COLO829 (cell line): Measurements from ENCODE around the gene ATP13A2.

Experiments
- DNase-seq: peaks from one replicate; pipeline ENCODE4 v3.0.0; 2012; ENCODE audit warnings: low spot score

ATP13A2 gene

GRCh38 chr1:17001760-17002523, 9.8 kb downstream of the ATP13A2 start:
- no peak for DNase-seq

DNA sequence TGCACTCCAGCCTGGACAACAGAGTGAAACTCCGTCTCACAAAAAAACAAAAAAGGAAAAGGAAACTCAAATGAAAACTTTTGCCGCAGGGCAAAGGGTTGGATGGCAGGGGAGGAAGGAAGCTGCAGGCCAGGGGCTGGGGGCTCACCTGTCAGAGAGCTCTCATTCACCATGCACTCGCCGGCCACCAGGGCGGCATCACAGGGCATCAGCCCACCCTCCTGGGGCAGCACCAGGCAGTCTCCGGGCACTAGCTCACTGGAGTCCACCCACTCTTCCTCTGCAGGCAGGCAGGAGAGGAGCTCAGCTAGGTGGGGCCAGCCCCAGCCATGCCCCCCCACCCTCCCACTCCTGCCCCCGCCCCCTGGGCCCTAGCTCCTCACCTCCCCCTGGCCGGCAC, 11.9 kb downstream of the ATP13A2 start:
- DNase-seq = no peak

- DNase-seq = no peak
Measured at GRCh38 chr1:16998589-16998988, 13.1 kb downstream of the ATP13A2 start.

DNA sequence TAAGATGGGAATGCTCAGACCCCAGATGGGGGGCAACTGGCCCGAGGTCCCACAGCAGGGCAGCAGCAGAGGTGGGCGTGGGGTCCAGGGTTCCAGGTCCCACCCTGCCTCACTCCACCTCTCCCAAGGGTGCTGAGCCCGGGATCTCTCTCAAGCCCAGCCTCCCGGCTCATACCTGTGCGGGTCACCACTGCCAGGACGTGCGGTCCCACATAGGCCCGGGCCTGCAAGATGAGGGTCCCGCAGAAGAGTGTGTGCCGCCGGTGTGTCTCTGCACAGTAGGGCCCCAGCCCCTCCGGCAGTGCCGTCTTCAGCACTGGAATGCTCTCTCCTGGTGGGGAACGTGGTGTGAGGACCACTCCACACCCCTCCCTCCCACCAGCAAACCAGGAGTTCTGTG, 14.9 kb downstream of the ATP13A2 start:
- no peak for DNase-seq

- no peak for DNase-seq
Measured at GRCh38 chr1:16993521-16994038, 18.1 kb downstream of the ATP13A2 start.

GRCh38 chr1:16992675-16993074, 19.1 kb downstream of the ATP13A2 start:
- DNase-seq = no peak

DNA sequence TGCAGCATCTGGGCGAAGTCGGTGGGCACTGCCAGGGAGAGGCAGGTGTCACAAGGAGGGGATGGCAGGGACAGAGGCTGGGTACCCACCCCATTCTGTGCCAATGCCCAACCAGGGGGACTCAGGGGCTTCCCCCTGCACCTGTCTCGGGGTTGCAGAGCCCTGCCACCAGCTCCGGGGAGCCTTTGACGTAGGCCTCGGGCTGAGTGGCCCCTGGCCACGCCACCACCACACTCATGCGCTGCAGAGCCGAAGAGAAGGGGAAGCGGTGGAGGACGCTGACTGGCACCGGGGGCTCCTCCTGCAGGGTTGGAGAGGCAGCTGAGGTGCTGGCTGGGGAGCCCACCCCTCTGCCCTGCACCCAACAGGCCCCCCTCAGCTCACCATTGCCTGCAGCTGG, 19.6 kb downstream of the ATP13A2 start:
- no peak for DNase-seq

DNA sequence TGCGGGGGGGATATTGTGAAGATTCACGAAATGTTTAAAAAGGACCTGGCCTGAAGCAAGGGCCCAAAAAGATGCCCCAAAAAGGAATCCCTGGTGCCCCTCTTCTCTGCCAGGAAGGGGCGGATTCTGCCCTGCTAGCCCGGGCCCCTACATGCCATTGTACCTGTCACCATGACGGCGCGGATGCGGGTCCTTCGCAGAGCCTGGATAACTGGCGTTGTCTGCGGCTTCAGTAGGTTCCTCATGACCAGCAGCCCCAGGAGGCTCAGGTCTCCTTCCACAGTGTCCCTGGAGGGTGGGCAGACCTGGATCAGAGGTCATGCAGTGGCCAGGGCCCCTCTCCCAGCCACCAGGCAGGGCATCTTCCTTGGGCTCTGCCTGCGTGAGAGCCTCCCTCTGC, 20.2 kb downstream of the ATP13A2 start:
- DNase-seq = no peak

DNA sequence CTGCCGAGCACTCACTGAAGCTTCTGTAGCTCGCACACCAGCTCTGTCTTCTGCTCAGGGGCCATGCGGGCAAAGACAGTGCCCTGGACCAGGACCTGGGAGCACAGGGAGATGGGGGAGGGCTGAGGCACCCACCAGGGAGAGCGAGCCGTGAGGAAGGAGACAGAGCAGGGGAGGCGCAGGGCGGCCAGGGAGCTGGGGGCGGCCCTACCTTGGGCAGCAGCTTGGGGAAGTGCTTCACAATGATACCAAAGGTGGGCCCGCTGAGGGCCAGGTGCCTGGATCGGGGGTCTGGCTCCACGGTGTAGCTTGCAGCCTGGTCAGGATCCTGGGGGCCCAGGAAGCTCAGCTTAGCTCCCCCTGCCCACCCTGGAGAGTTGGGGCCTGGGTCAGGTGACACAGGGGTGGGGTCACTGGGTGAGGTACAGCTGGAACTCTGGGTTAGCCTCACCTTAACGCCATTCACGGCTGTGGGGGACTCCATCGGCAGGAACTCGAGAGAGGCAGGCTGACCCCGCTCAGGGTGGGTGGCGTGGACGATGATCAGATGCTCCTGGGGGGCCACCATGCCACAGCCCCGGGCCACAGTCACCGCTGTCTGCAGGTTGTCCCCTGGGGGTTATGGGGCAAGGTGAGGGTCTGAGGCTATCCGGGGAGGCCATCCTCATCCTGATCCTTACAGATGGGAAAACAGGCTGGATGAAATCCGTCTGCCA, 21.9 kb downstream of the ATP13A2 start:
- no peak for DNase-seq

DNA sequence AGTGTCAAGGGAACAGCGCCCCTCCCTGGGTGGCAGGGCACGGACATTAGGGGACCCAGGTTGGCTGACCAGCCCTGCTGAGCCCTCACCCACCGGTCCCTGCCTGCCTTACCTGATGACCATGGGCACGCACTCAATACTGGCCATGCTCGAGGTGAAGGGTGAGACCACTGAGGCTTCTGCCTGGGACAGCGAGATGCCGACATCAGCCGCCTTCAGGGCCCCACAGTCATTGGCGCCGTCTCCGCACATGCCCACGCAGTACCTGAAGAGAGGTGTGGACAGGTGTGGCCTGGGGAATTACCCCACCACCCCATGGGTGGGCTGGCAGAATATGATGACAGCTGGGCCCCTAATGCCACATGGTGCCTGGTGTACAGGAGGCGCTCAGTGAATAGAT, 23.5 kb downstream of the ATP13A2 start:
- no peak for DNase-seq

DNA sequence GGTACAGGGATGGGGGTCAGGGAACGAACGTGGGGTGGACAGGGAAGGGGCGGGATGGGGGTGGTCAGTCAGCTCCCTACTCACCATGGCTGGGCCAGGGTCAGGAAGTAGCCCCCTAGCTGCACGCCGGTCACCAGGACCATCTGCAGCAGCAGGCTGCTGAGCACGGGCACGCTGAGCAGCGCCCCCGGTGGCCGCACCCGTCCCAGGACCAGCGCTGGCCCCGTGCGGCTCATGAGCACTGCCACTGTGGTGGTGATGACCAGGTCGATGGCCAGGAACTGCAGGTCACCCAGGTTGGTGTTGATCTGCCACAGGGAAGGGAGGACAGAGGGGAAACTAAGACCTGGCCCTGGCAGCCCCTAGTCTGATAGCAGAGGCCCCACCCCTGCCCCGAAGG, 24.8 kb downstream of the ATP13A2 start:
- no peak for DNase-seq

DNA sequence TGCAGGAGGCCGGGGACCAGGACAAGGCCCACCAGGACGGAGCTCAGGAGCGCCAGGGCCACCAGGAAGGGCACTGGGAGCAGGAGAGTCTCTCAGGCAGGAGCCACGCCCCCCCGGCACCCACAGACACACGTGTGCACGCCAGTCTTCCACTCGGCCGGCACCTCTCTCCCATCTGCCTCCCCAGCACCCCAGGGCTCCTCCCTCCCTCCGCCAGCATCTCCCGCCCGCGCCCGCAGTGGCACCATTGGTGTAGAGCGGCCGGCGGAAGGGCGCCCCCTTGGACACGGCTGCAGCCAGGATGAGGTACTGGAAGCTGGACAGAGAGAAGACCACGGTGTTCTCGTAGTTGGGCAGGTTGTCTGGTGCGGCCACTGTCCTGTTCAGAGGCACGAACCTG, 25.2 kb downstream of the ATP13A2 start:
- DNase-seq = no peak

GRCh38 chr1:16986113-16986512, 25.6 kb downstream of the ATP13A2 start:
- no peak for DNase-seq

DNA sequence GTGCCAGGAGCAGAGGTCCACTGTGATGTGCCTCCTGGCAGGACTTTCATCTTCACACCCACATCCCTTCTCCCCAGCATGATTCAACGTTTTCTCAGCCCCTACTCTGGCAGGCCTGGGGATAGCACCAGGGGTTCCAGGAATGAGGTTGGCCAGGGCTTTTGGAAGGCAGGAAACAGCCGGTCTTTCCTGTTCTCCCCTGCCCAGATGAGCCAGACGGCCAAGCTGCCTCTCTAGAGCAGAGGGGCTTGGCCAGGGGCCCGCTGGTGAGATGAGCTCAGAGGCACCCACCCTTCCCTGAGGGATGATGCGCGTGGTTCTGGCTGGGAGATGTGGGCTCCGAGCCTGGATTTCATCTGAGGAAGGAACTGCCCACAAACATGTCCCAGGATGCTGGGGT, 27.0 kb downstream of the ATP13A2 start:
- no peak for DNase-seq

DNA sequence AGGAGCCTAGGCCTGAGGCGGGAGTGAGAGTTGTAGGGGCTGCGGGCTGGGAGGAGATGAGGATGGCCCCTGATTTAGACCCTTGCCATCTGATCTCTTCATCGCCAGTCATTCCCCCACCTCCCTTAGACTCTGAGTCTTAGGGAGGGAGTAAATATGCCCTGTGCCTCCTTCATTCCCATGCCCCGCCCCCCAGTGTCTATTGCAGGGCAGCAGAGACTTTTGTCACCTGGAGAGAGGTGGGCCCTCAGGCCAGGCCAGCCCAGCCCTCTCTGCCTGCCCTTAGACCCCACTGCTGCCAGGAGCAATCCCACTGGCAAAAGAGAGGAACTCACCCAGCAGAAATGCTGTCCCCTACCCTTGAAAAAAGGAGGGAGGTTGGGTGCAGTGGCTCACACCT, 28.1 kb downstream of the ATP13A2 start:
- DNase-seq = no peak

DNA sequence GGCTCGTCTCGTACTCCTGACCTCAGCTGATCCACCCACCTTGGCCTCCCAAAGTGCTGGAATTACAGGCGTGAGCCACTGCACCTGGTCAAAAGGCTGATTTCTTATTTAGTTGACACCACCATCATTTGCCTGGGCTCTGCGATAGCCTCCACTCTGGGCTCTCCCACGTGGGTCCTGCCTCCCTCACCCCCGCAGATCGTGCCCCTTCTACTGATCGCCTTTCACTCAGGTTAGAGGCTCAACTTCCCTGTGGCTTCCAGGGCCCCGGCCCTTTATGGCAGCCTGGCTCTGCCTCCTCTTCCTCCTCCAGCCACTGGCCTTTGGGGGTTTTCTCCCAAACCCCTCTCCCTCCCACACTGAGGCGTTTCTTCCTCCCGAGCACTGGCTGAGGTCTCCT, 28.8 kb downstream of the ATP13A2 start:
- no peak for DNase-seq

- DNase-seq = peak; percentile 54
Measured at GRCh38 chr1:16981269-16981849, 30.4 kb downstream of the ATP13A2 start.

DNA sequence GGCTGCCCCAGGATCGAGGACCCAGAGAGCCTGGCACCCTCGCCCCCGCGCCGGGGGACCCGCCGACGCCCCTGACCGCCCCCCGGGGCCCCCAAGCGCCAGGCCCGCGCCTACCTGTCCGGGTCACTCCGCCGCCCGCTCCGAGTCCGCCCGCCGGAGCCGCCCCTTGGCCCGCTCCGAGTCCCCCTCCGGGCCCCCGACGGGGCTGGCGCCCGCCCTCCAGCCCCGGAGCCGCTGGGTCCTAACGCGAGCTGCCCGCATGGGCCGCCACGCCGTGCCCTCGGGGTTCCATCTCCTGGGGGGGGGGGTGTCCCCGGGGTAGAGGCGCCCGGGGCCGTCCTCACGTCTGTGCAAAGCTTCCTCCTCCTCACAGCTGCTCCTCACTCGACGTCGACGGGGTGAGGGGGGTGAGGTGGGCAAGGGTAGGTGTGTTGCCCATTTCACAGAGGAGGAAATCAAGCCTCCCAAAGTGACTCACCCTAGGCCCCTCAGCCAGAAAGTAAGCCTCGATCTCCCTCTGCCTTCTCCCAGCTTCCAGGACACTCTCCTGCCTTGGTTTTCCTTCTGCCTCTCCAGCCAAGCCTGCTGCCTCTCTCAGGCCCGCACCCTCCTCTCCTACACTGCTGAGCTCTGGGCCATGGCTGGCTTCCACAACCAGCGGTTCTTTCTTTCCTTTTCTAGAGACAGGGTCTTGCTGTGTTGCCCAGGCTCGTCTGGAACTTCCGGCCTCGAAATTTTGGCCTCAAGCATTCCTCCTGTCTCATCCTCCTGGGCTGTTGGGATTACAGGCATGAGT, 31.1 kb downstream of the ATP13A2 start, which contains the start of gene MFAP2:
Gene MFAP2 (minus strand): TSS at position 148 of the 796 bp plus-strand sequence. CDS start 2,347 bp downstream, outside the sequence.
- DNase-seq = no peak

GRCh38 chr1:16979475-16980327, 32.0 kb downstream of the ATP13A2 start:
- DNase-seq = no peak

GRCh38 chr1:16978567-16979474, 32.9 kb downstream of the ATP13A2 start:
- DNase-seq = no peak
